ENCODE results near the gene BCKDK. TPM values are rescaled to one million over a fixed set of nuclear protein-coding genes. Genes with fewer than 3 reads are reported as not detected.

The BCKDK gene
- total and polyA plus RNA-seq, 2 of the 13 experiments (the other 11 are each of a cell fraction or from before 2014, with no cell fraction given) = 24.9 to 42.6 TPM

DNA sequence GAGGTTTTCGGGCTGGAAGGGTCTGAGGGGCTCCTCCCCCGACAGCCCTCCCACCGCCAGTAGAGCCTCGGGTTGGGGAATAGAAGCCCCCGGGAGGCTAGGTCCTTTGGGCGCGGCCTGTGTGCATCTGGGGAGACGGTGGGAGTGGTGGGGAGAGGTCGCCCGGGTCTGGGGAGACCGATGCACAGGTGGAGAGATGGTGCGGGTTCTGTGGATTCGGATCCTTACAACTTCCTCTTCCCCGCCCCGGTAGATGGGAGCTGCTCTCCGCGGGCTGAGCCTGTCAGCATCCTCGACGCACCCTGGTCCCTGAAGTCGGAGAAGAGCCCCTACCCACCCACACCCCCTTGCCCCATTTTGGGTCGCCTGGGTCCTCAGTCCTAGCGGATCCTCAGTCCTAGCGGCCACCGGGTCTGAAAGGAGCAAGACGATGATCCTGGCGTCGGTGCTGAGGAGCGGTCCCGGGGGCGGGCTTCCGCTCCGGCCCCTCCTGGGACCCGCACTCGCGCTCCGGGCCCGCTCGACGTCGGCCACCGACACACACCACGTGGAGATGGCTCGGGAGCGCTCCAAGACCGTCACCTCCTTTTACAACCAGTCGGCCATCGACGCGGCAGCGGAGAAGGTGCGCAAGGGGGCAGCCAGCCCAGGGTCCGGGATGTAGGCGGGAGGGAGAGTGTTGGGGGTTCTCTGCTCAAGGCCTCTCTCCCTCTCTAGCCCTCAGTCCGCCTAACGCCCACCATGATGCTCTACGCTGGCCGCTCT lies 790 bp downstream of the BCKDK start (continued):
- TF ChIP-seq ZNF710 (CRISPR knock-in tag; IDR thresholded peaks at IDR 0.05; ENCODE audit: borderline replicate concordance) (no peak), ZMYM2 (CRISPR knock-in tag; IDR thresholded peaks at IDR 0.05) (no peak), MLXIP (CRISPR knock-in tag; IDR thresholded peaks at IDR 0.05; ENCODE audit: borderline replicate concordance) (no peak)
- TF ChIP-seq, protein P1, sequence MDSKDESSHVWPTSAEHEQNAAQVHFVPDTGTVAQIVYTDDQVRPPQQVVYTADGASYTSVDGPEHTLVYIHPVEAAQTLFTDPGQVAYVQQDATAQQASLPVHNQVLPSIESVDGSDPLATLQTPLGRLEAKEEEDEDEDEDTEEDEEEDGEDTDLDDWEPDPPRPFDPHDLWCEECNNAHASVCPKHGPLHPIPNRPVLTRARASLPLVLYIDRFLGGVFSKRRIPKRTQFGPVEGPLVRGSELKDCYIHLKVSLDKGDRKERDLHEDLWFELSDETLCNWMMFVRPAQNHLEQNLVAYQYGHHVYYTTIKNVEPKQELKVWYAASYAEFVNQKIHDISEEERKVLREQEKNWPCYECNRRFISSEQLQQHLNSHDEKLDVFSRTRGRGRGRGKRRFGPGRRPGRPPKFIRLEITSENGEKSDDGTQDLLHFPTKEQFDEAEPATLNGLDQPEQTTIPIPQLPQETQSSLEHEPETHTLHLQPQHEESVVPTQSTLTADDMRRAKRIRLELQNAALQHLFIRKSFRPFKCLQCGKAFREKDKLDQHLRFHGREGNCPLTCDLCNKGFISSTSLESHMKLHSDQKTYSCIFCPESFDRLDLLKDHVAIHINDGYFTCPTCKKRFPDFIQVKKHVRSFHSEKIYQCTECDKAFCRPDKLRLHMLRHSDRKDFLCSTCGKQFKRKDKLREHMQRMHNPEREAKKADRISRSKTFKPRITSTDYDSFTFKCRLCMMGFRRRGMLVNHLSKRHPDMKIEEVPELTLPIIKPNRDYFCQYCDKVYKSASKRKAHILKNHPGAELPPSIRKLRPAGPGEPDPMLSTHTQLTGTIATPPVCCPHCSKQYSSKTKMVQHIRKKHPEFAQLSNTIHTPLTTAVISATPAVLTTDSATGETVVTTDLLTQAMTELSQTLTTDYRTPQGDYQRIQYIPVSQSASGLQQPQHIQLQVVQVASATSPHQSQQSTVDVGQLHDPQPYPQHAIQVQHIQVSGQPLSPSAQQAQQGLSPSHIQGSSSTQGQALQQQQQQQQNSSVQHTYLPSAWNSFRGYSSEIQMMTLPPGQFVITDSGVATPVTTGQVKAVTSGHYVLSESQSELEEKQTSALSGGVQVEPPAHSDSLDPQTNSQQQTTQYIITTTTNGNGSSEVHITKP (CRISPR knock-in tag; IDR thresholded peaks at IDR 0.05; ENCODE audit: low read depth) = no peak
